ENCODE data around the gene POU6F2. TPM values are rescaled to one million over a fixed set of nuclear protein-coding genes. Genes with fewer than 3 reads are reported as not detected.
"Not testable (repeated sequence)": the region's sequence is repeated elsewhere in the genome, so short reads cannot be mapped to it uniquely, and the experiment has no call there.

Gene POU6F2
- total RNA-seq, 2 experiments from 2014 or later, result not detected

DNA sequence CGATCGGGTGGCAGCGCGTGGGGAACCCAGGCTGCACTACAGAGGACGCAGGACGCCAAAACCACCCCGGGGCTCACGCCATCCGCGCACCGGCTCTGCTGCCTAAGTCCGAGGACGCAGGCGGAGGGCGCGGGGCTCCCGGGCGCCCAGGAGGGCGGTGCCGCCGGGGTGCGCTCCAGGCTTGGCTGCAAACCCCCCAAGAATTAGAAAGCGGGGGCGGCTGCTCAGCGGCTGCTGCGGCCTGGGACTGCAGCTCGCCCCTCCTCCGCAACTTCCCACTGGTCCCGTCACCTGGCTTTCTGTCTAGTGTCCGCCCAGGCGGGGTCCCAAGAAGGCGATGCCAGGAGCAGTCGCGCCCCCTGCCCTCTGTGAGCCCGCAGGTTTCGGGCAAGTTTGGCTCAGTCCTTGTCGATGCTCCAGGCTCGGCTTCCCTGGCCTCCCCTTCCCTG, 1.7 kb upstream of the POU6F2 start:
- POLR2A ChIA-PET, result no interaction called here
- CTCF ChIA-PET, result no interaction called here

DNA sequence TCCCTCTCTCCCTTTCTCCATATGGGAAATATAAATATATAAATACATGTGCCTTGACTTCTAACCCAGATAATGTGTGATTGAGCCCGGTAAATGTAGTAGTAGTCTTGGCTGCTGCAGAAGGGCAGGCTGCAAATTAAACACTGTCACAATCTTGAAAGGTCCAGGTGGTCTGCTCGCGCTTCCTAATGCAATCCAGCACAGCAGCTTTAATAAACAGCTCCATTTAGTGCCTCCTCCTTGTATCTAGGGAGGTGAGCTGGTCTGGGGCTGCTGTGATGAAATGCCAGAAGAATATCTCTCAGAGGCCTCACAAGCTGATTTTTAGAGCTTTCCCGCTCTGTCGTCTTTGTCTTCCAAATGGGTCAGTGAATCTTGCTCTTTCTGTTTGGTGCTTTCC, 782 bp downstream of the POU6F2 start:
- POLR2A ChIA-PET, result no interaction called here
- CTCF ChIA-PET, result no interaction called here

DNA sequence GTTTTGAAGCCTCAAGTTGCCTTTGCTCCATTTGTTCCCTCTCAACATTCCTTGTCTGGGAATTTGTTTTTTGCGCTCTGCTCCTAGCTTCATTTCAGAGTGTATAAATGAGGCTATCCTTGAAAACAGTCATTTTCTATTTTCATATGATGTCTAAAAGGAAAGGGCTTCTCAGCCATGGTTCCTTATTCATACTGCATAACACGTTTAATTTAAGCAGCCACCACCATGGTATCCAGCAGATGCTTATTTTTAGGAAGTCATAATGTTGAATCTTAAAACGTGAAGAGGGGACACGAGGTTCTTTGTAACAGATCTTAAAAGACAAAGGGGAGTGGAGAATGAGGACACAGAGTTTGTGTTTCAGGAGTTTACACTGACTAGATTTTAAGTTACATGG, 14.5 kb downstream of the POU6F2 start:
- ChIA-PET CTCF (no interaction called here), POLR2A (no interaction called here)

DNA sequence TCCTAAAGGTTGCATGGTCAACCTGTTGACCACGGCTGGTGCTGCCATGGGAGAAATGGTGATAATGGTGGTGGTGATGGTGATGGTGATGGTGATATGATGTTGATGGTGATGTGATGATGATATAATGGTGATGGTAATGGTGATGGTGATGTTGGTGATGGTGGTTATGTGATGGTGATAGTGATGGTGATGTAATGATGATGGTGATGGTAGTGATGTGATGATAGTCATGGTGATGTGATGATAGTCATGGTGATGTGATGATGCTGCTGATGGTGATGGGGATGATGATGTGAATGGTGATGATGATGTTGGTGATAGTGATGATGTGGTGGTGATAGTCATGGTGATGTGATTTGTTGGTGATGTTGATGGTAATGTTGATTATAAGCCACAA, 23.9 kb downstream of the POU6F2 start:
- ChIA-PET POLR2A (no interaction called here), CTCF (no interaction called here)

DNA sequence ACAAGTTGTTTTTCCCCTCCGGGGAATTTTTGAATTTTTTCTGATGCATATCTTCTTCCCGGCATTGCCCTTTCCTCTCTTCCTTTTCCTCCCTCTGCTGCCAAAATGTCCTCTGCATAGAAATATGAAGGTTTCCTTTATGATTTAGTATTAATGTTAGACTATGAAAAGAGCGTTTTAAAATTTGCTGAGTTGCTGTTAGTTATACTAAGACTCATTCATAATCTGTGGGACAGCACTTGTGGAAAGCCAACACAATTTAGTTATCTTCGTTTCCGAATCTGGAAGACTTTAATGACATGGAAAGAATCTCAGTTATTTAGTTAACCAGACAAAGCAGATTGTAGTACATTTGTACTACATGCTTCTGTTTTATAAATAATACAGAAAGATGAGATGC, 25.0 kb downstream of the POU6F2 start:
- ChIA-PET CTCF (no interaction called here), POLR2A (no interaction called here)

DNA sequence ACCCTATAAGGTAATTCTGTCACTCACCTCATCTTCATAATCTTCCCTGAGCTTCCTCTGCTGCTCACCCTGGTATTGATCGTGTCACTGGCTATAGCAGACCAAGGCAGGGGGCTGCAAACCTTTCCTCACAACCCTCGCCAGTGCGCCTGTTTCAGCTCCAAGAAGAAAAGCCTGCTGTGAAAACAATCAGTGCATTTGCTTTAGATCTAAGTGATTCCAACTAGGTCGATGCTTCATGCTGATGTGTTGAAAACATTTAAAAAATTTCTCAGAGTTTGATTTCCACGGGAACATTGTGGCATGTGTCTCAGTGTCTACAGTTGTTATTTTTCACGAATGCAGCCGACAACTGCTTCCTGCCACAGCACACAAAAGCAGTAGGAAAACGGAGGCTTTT, 27.3 kb downstream of the POU6F2 start:
- ChIA-PET CTCF (no interaction called here), POLR2A (no interaction called here)

DNA sequence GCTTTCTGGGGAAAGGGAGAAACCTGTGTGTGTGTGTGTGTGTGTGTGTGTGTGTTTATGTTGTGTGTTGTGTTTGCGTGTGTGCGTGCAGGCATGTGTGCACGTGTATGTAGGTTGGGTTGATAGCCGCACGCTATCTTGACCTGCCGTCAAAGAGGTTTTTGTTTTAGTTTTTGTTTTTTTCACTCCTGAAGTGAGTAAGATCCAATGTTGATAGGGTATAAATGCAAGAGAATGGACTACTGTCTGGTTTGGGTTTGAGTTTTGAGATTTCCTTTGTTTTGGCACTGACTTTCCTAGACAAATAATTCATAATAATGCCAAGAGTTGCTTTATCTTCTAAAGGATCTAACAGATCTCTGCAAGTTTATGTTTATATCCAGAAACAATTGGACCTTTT, 27.8 kb downstream of the POU6F2 start:
- CTCF ChIA-PET, result no interaction called here
- POLR2A ChIA-PET, result no interaction called here

DNA sequence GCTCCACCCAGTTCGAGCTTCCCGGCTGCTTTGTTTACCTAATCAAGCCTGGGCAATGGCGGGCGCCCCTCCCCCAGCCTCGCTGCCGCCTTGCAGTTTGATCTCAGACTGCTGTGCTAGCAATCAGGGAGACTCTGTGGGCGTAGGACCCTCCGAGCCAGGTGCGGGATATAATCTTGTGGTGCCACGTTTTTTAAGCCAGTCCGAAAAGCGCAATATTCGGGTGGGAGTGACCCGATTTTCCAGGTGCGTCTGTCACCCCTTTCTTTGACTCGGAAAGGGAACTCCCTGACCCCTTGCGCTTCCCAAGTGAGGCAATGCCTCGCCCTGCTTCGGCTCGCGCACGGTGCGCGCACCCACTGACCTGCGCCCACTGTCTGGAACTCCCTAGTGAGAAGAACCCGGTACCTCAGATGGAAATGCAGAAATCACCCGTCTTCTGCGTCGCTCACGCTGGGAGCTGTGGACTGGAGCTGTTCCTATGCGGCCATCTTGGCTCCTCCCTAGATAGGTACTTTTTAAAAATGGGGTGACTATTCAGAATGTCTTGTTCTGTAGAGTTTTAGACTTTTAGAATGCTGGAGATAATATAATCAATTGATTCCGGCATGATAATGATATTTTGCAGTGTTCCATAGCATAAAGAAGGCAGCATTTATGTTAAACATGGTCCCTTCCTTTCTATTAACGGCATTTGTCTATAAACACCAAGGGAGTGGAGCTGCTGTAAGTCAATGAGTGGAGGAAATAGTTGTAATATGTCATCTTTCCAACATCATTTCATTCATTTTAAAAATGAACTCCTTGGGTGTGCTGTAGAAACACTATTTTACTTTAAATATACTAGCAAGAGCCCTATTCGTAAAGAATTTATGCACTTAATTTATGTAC, 35.6 kb downstream of the POU6F2 start:
- CTCF ChIA-PET, POLR2A ChIA-PET: not testable (repeated sequence)

DNA sequence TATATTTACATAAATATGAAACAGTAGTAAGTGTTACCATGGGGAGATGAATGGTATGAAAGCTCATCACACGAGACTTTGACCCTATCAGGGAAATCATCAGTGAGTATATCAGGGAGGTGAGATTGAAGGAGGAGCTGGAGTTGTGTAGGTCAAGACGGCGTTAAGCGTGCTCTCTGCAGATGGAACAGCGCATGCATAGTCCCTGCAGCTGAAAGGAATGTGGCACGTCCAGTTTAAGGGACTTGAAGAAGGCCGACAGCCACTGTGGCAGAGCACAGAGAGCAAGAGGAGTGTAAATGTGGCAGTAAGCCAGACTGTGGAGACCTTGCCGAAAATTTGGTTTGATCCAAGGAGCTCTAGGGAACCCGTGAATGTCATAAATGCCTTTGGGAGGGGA, 38.9 kb downstream of the POU6F2 start:
- CTCF ChIA-PET, result no interaction called here
- POLR2A ChIA-PET, result no interaction called here

DNA sequence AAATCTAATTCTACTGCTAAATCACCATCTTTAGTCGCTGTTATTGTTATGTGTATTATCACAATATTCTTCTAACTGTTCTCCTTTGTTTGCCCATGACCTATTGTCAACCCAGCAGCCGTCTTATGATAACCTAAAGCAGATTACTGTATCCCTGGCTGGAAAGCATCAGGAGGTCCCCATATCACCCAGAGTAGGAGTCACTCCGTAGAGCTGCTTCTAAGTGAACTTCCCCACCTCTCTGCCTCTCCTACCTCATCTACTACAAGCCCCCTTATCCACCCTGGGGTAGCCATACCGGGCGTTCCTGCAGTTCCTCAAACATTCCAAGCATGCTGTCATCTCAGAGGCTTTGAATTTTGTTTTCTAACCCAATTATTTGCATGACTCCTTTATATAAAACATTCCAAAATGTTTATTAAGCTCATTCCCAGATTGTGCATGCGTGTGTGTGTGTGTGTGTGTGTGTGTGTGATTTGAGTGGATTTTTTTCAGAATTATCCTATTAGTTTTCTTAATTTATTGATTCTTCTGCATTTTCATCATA, 39.7 kb downstream of the POU6F2 start:
- CTCF ChIA-PET, result no interaction called here
- POLR2A ChIA-PET, result no interaction called here

DNA sequence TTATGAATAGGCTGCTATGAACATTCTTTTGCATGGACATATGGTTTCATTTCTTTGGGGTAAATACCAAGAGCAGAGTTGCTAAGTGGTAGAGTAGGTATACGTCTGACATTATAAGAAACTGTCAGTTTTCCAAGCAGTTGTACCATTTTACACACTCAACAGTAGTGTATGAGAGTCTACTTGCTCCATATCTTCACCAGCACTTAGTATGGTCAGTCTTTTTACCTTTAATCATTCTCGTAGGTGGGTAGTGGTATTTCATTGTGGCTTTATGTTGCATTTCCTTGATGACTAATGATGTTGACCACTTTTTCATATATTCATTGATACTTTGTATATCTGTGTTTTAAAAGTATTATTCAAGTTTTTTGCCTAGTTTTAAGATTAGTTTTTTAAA, 45.1 kb downstream of the POU6F2 start:
- CTCF ChIA-PET, result no interaction called here
- POLR2A ChIA-PET, result no interaction called here

DNA sequence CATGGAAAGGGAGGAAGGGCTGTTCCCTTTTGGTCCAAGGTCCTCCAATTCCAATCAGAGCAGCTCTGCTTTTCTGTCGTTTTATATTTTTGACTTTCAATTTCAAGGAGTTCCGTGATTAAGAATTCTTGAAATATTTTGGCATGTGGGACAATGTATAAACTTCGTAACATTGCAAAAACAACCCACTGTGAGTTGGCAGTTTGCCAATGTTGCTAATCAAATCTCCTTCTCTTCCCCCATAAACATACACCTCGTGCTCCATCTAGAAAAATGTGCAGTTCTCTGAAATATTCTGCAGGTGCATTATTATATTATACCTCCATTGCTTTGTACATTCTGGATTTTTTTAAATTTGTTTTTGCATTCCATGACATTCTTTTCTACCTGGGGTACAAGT, 49.8 kb downstream of the POU6F2 start:
- POLR2A ChIA-PET, result no interaction called here

DNA sequence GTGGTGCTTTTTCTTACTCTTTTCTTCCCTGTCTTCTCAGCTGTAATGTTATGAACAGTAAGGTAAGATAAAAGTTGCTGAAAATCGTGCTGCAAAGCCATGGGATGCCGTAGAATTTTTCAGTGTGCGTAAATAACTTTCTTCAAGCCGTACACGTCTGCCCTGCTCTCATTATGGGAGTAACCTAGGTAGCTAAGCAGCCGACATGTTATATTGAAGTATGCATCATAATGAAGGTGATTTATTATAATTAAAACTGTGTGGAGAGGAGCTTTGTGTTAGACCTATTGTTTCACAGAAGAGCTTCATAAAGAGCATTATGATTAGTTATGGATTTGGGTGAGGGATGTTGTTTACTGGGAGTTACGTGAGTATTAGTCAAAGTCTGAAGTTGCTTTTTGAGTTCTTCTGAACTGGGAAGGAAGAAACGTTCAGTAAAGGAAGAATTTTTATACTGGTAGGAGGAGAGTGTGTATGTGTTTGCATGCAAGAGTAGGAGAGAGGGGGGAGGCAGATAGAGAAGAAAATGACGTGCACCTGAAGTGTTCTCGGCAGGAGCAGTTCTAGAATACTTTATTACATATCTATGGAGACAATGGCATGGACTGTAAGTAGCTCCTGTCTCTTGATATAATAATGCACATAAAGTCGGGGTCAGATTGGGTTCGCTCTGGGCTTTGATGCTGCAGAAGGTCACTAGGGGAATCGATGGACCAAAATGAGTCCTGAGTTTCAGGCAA, 56.3 kb downstream of the POU6F2 start:
- ChIA-PET CTCF (no interaction called here), POLR2A (no interaction called here)

More for the DNA sequence above, 49.8 kb downstream of the POU6F2 start:
- CTCF ChIA-PET, result no interaction called here

DNA sequence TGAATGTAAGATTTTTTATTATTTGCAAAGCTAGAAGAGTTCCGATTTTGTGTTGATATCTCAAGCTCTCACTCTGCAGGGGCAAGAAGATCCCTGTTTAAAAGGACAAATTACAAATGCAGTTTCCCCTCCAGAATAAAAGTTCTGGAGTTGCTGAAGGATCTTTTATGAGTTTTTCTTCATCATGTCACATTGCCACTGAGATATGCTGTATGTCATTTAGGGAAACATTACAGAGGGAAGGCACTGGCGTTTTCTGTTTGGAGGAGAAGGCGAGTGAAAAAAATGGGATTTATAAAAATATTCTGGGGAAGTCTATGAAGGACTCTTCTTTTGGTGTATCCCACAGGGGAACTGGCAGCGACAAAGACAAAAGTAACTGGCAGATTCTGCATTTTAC, 57.4 kb downstream of the POU6F2 start:
- CTCF ChIA-PET, result no interaction called here
- POLR2A ChIA-PET, result no interaction called here

DNA sequence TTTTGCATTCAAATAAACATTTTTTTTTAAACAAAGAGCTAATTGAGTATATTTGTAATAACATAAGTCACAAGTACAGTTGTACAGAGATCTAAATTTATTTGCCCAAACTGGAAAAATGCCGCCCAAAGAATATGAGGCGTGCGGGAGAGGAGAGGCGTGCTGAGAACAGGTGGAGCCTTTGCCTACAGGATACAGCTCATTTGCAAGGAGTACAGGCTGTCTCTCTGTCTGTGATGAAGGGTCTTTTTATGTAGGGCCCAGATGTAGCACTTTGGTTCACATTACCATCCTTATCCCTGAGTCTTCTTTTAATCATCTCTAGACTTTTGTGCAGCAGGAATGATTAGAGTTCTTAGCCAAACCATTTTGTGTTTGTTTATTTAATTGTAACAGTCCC, 58.2 kb downstream of the POU6F2 start:
- ChIA-PET CTCF (no interaction called here), POLR2A (no interaction called here)

DNA sequence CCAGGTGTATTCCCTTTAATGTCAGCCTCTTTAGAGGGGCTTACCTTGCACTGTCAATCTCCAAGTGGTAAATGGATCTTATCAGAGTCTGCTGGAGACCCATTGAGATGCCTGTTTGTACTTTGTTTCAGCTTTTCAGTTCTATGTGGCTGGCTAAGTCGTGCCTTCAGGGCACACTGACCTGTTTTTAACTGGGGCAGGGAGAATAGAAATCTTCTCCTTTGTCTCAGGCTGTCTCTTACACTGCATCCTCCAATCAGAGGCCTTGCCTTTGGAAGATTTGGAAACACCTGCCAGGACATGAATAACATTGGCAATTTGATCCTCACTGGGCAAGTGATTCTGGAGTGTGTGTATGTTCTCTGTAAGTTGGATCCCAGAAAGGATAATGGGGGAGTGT, 65.0 kb downstream of the POU6F2 start:
- CTCF ChIA-PET, result no interaction called here
- POLR2A ChIA-PET, result no interaction called here

DNA sequence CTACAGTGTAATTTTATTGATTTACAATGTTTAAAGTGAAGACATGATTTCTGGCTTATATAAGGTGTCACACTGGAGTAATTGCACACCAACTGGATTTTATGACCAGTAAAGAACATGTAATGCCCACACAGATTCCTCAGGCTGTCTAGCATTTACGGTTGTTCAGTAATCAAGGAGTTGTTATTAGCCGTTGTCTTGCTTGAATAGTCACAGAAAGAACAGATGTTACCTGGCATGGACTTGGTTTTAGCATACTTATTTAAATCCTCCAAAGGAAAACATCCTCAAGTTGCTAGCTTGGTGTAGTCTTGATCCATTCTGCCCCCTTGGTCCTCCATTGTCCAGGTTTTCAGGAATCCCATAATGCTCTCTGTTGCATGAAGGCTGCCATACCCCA, 65.8 kb downstream of the POU6F2 start:
- CTCF ChIA-PET, result no interaction called here
- POLR2A ChIA-PET, result no interaction called here

DNA sequence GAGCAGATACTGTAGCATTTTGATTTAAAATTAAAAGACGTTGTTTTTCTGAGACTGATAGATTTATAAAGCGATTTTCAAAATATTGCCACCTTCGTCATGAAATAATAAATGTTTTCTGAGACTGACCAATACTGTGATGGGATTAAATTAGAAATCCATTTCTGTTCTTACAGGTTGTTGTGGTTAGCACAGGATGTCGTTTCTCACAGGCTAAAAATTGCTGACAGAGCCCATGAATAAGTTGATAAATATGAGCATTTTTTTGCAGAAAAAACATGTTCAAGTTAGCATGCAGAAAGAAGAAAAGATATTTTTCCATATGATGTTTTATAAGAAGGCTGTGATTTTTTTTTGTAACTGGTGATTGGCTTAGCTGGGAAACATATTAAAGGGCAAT, 66.8 kb downstream of the POU6F2 start:
- POLR2A ChIA-PET, result no interaction called here
- CTCF ChIA-PET, result no interaction called here

DNA sequence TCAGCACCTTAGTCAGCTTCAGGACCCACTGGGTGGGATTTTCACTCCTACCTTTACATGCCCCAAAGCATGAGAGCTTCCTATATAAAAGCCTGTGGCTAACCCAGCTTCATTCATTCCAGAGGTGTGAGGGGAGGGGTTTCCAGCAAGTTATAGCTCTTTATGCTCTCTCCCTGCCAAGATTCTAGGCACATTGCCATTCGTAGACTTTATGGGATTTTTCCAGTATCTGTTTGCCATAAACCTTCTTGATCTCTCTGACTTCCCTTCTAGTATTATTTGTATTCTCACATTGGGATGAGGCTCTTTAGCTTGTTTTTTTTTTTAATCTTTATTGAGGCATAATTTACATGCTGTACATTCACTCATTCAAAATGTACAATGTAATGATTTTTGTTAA, 67.5 kb downstream of the POU6F2 start:
- CTCF ChIA-PET, result no interaction called here
- POLR2A ChIA-PET, result no interaction called here

DNA sequence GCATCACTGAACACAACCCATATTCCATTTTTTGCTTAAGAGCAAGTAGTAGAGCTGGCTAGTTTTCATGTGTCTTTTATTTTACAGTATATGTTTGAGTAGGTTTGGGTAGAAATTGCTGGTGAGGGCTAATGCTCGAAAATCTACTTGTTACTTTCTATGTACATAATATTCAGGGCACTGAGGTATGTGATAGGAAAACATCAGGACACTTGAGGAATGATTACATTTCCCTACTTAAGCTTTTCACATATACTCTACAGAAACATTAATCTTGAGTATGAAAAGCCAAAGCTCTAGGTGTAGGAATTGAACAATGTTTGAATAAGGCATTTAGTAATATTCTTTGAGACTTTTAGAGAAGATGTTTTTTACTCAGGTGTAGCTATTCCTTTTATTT, 73.6 kb downstream of the POU6F2 start:
- ChIA-PET POLR2A (no interaction called here), CTCF (no interaction called here)

DNA sequence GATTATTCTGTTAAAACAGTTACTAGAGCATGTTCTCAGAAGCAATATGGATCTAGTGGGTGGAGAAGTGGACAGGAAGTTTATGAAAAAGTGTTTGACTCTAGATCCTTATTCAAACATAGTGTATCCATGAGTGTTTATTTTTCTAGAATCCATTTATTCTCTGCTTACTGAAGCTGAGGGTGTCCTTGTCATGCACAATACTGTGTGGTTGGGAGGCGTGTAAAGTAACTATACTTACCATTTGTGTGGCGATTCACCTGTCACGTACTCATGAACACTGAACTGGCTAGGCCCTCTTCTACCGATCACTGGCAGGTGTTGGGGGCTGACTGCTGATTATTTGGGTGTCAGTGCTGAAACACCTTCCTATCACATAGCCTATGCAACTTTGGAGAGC, 74.0 kb downstream of the POU6F2 start:
- ChIA-PET POLR2A (no interaction called here), CTCF (no interaction called here)

DNA sequence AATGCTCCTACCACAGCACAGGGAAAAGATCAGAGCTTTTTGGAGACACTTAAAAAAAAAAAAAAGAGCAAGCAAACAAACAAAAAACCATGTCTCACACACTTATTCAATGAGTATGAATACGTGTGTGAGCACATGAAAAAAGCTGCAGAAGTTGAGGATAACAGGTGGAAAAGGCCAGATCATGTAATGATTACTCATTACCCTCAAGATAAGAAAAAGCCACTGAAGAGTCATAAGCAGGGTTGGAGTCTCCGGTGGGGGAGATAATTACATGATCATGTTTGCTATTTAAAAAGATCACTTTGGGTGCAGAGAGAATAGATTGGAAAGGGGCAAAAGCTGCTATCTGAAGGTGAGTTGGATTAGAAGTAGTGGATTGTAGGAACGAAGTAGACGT, 77.0 kb downstream of the POU6F2 start:
- POLR2A ChIA-PET, result no interaction called here
- CTCF ChIA-PET, result no interaction called here
